Measurements from ENCODE around the gene GOLGA6D.

- TF ChIP-seq, protein P1, sequence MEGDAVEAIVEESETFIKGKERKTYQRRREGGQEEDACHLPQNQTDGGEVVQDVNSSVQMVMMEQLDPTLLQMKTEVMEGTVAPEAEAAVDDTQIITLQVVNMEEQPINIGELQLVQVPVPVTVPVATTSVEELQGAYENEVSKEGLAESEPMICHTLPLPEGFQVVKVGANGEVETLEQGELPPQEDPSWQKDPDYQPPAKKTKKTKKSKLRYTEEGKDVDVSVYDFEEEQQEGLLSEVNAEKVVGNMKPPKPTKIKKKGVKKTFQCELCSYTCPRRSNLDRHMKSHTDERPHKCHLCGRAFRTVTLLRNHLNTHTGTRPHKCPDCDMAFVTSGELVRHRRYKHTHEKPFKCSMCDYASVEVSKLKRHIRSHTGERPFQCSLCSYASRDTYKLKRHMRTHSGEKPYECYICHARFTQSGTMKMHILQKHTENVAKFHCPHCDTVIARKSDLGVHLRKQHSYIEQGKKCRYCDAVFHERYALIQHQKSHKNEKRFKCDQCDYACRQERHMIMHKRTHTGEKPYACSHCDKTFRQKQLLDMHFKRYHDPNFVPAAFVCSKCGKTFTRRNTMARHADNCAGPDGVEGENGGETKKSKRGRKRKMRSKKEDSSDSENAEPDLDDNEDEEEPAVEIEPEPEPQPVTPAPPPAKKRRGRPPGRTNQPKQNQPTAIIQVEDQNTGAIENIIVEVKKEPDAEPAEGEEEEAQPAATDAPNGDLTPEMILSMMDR (IDR thresholded peaks at IDR 0.05 in 2 of 3, conservative IDR thresholded peaks at IDR 0.05 in 1 of 3; ENCODE audit: borderline replicate concordance in 1 of 3, insufficient read depth in 1 of 3, low read depth in 2 of 3, low read length in 2 of 3), result peak in 2 of 3 experiments; percentile 19 to 39; a peak in 2 of 6 replicates
- TF ChIP-seq POLR2A (IDR thresholded peaks at IDR 0.05; ENCODE audit: borderline replicate concordance, extremely low read depth, insufficient read depth, insufficient read length) (no peak), EZH2phosphoT487 (IDR thresholded peaks at IDR 0.05; ENCODE audit: borderline replicate concordance) (no peak)
Observed at GRCh38 chr15:75327005-75327404, 44.4 kb downstream of the GOLGA6D start.
